Adrenal gland (tissue), 12 donors: ENCODE results near the gene MTA3. TPM values are rescaled to one million over a fixed set of nuclear protein-coding genes. Genes with fewer than 3 reads are reported as not detected.

Experiments used
- DNase-seq, 7 donors: peaks; one replicate each; pipeline ENCODE4 v3.0.0-alpha.2; 2019 to 2020
- H3K27ac ChIP-seq, 5 donors: fragments of 200-600 bp; sonication (generic) in 4 of 5; 1 replicate in 3 of 5; 2 replicates in 2 of 5; pipeline versions ENCODE4 v1.5.1 to v1.8.0; 2016 to 2020; ENCODE audit warnings: mild to moderate bottlenecking in 1 of 5
- H3K27me3 ChIP-seq: fragments of 200-600 bp; 2 replicates; pipeline ENCODE4 v1.8.0; 2021
- H3K36me3 ChIP-seq, 2 donors: fragments of 200-600 bp; replicated peaks in 1 of 2; 1 replicate in 1 of 2; 2 replicates in 1 of 2; pipeline versions ENCODE4 v1.5.1 to v1.8.0; 2018 to 2022
- H3K4me1 ChIP-seq, 2 donors: fragments of 200-600 bp; replicated peaks in 1 of 2; 1 replicate in 1 of 2; 2 replicates in 1 of 2; pipeline versions ENCODE4 v1.5.1 to v1.8.0; 2018 to 2021
- H3K4me3 ChIP-seq, 4 donors: fragments of 200-600 bp; sonication (generic) in 3 of 4; one replicate each; pipeline ENCODE4 v1.5.1; 2016 to 2018
- H3K9me3 ChIP-seq, 3 donors: fragments of 200-600 bp; sonication (generic) in 1 of 3; replicated peaks in 1 of 3; 1 replicate in 2 of 3; 2 replicates in 1 of 3; pipeline versions ENCODE4 v1.5.1 to v1.8.0; 2016 to 2021
- CTCF ChIP-seq, 6 experiments: fragments of 450-650 bp in 4 of 6; fragments of 200-600 bp in 2 of 6; sonication (generic) in 1 of 6; IDR thresholded peaks; 1 replicate in 5 of 6; 2 replicates in 1 of 6; pipeline versions ENCODE4 v1.5.1 to v1.8.0; 2016 to 2021; ENCODE audit warnings: antibody characterized with exemption in 6 of 6, mild to moderate bottlenecking in 2 of 6, moderate library complexity in 1 of 6
- POLR2A ChIP-seq, 2 donors: fragments of 450-650 bp; IDR thresholded peaks; one replicate each; pipeline ENCODE4 v1.6.1; 2017; ENCODE audit warnings: antibody characterized with exemption in 2 of 2, mild to moderate bottlenecking in 2 of 2, moderate library complexity in 1 of 2
- WGBS, 4 donors: extraction: QIAGEN DNeasy Blood & Tissue Kit in 2 of 4; methylation state at CpG; one replicate each; pipeline versions ENCODE4 v1.1.5 to v1.1.7; 2013 to 2017; 5-methylcytosine and 5-hydroxymethylcytosine counted together
- intact Hi-C, 2 donors: fragments of 100-400 bp; cut with DNase I; formaldehyde crosslinking; loops; one replicate each; pipeline versions ENCODE4 v1.14.1 to v1.15.0; 2022 to 2023
- polyA plus RNA-seq, 3 donors: library from polyadenylated mRNA; stranded (reverse); fragments of 200-250 nt in 2 of 3; fragments of 350-450 nt in 1 of 3; fragmentation: Illumina TruSeq in 1 of 3; extraction: RNeasy Lipid Tissue Mini Kit (QIAGEN cat#74804) in 1 of 3; gene quantifications; one replicate each; pipeline ENCODE4 v1.2.3, GENCODE V29; 2013 to 2014
- total RNA-seq, 9 donors: library from RNA; depleted of rRNA in 4 of 9; stranded (reverse); fragments of >200 nt in 4 of 9; fragments of 120-200 nt in 1 of 9; fragmentation: NEBNext Ultra II Directional in 1 of 9; extraction: Animal tissue kit (Norgen Biotek cat#: 25700) in 1 of 9; gene quantifications; one replicate each; pipeline versions ENCODE4 v1.1.0 to v1.2.4, GENCODE V29; 2013 to 2023
- donor health status: healthy with polysubstance abuse.
- donor health status: Bipolar disorder and iron deficiency.
- donor health status: DM: yes; HTN: yes; CAD: no.
- donor health status: DM: no; HTN: no; CAD: no.
- donor health status: DM: no; HTN: no; CAD: no.
- donor health status: DM: yes; HTN: yes; CAD: no.

Gene MTA3
- total and polyA plus RNA-seq, 12 donors, result 51.5 to 168 (median 91.2) TPM

DNA sequence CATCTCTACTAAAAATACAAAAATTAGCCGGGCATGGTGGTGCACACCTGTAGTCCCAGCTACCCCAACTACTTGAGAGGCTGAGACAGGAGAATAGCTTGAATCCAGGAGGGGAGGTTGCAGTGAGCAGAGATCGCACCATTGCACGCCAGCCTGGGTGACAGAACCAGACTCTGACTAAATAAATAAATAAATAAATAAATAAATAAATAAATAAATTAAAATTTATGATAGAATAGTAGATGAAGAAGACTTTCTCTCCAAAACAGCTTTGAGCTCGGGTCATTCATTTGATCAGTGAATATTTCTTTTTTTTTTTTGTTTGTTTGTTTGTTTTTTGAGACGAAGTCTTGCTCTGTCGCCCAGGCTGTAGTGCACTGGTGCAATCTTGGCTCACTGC lies 17.6 kb upstream of the MTA3 start:
- no peak overlapping the region for H3K4me3 ChIP-seq
- H3K4me1 ChIP-seq, result no peaks in the 10 kb centered on the region
- H3K27ac ChIP-seq, result no peak overlapping the region
- intact Hi-C loops, result no loop called here
- H3K27me3 ChIP-seq, result no peaks in the 10 kb centered on the region
- TF ChIP-seq POLR2A (IDR thresholded peaks at IDR 0.05) (no peak), CTCF (IDR thresholded peaks at IDR 0.05) (no peak)
- 92 to 97% (median 94%) methylated on average over 6 of the region's 6 CpGs for WGBS, 4 donors
- H3K36me3 ChIP-seq, result no peaks in the 10 kb centered on the region
- H3K9me3 ChIP-seq, result no peaks in the 10 kb centered on the region
- no peak for DNase-seq

DNA sequence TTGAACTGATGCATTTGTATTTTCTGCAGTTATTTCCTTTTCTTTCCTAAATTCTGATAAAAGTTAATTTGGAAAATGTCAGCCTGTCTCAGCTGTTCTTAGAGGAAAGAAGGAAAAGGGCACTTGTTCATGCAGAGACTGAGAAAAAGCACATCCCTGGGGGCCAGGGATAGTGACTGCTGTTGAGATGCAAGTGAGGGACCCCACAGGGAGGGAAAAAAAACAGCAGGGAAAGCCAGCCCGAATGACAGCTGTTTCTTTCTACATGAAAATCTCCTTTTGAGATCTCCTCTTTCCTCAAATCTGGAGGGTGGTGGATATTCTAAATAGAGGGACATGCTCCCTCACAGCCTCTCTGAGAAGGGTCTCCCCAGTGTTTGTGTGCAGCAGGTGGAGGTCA lies 14.0 kb upstream of the MTA3 start:
- intact Hi-C loops, result no loop called here
- H3K27me3 ChIP-seq, result no peaks in the 10 kb centered on the region
- no peaks in the 10 kb centered on the region for H3K9me3 ChIP-seq
- no peak overlapping the region for H3K4me3 ChIP-seq
- 50 to 71% (median 69%) methylated on average over 1 of the region's 1 CpG for WGBS, 4 donors
- no peak for DNase-seq
- no peak for TF ChIP-seq POLR2A (IDR thresholded peaks at IDR 0.05)
- no peak for TF ChIP-seq CTCF (IDR thresholded peaks at IDR 0.05)
- H3K36me3 ChIP-seq, result no peaks in the 10 kb centered on the region
- H3K4me1 ChIP-seq, result no peaks in the 10 kb centered on the region
- no peak overlapping the region for H3K27ac ChIP-seq

GRCh38 chr2:42556315-42556890 lies 12.0 kb upstream of the MTA3 start:
- no peaks in the 10 kb centered on the region for H3K27me3 ChIP-seq
- H3K4me3 ChIP-seq, result no peak overlapping the region
- intact Hi-C loops, result no loop called here
- TF ChIP-seq CTCF (IDR thresholded peaks at IDR 0.05), result no peak
- TF ChIP-seq POLR2A (IDR thresholded peaks at IDR 0.05), result no peak
- H3K27ac ChIP-seq, result no peak overlapping the region
- H3K4me1 ChIP-seq, result no peaks in the 10 kb centered on the region
- WGBS, 4 donors, result 68 to 79% (median 73%) methylated on average over 6 of the region's 6 CpGs
- no peak for DNase-seq
- H3K36me3 ChIP-seq, result no peaks in the 10 kb centered on the region
- H3K9me3 ChIP-seq, result no peaks in the 10 kb centered on the region

DNA sequence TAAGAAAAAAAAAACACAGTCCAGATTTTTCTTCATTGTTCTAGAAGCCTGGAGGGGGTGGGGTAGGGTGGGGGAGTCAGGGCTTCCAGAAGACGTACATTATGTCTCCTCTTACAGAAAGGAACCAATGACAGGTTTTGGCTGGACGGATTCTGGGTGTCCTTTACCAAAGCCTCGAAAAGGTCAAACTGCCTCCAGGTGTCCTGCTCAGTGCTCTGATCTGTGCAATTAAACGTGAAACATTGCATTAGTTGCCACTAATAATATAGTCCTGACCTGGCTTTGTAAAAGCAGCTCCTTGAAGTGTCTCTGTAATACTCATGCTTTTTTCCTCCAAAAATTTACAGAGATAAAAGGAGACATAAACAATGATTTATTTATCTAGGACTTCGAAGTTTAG lies 11.1 kb upstream of the MTA3 start:
- no peak overlapping the region for H3K4me3 ChIP-seq
- H3K36me3 ChIP-seq, result no peaks in the 10 kb centered on the region
- intact Hi-C loops, result no loop called here
- no peaks in the 10 kb centered on the region for H3K4me1 ChIP-seq
- H3K27ac ChIP-seq, result no peak overlapping the region
- no peak for TF ChIP-seq CTCF (IDR thresholded peaks at IDR 0.05)
- no peak for TF ChIP-seq POLR2A (IDR thresholded peaks at IDR 0.05)
- DNase-seq, result no peak
- 26 to 43% (median 34%) methylated on average over 5 of the region's 5 CpGs for WGBS, 4 donors
- no peaks in the 10 kb centered on the region for H3K27me3 ChIP-seq
- no peaks in the 10 kb centered on the region for H3K9me3 ChIP-seq
